ENCODE measurements around the gene HOXA13. TPM values are rescaled to one million over a fixed set of nuclear protein-coding genes. Genes with fewer than 3 reads are reported as not detected.

HOXA13 gene
- total RNA-seq (2014; rRNA removed; shearing (Covaris generic)): 0.37 TPM in 1 of 2 replicates, not detected in the other

DNA sequence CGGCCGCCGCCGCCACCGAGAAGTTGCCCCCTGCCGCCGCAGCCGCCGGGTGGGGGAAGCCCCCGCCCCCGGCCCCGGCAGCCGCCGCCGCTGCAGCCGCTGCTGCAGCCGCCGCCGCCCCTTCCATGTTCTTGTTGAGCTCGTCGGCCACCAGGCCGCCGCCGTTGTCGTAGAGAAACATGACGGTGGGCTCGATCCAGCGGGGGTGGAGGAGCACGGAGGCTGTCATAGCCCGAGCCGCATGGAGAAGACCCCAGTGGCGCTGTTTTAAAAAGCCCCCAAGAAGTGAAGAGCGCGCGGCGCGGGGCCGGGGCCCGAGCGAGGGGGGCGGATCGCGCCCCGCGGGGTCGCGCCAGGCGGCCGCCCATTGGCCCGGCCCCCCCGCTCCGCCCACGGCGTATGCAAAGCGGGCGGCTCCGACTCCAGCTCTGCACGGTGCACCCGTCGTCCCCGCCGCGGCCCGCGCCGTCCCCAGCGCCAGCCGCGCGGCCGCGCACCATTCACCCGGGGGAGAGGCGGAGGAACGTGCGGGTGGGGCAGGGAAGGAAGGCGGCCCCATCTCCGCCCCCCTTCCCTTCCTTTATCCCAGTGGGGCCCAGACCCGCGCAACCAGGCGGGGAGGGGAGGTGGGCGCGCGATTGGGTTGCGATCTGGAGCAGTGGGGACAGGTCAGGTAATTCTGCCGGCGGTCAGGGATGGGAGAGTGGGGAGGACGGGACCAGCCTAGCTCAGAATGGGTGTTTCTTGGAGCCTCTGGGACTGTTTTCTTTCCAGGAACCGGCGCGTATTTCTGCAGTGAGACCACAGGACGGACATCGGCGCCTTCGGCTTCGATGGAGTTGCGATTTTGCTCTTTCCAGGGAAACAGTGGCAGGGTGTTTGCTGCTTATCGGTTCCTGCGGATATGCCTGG lies at the start of gene HOXA13:
Gene HOXA13, minus strand, starts transcription at position 243 of the 912 bp plus-strand sequence. Its CDS starts 14 bp downstream, at position 229.
- in situ Hi-C loops (cut with HindIII; ENCODE audit: low sequenced_read_pairs): no loop called here
- no peak for DNase-seq (ENCODE audit: low spot score)

DNA sequence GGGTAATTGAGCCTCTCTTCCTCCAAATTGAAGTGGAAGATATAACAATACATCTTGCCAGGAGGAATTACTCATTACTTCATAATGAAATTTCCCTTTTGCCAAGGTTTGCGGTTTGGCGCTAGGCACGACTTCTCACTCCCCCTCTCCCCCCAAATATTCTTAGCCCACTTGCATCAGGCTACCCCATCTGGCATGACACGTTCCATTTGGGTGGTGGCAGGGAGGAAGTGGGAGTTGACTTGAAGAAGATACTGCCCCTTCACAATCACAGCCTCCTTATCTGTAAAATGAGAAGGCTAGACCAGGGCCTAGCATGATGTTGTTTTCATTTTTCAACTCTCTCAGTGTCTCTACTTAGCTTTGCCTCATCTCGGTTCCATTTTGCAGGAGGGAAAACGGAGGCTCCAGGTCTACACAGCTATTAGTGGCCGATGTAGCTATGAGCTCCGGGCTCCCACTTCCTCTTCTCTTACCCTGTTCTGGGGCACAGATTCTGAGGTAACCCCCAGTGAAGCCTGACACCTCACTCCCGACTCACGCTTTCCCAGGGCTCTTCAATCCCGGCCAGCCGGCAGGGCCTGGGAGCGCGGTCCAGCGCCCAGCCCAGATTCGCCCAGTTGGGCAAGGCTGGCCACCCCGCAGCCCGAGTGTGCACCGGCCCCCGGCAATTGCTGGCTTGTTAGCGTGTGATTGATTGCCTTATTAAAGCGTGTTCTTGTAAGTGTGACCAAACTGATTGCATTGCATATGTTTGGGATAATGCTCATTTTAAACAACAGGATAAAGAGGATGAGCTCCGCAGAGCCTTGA lies 49.2 kb upstream of the HOXA13 start:
- in situ Hi-C loops (cut with HindIII; ENCODE audit: low sequenced_read_pairs): no loop called here

DNA sequence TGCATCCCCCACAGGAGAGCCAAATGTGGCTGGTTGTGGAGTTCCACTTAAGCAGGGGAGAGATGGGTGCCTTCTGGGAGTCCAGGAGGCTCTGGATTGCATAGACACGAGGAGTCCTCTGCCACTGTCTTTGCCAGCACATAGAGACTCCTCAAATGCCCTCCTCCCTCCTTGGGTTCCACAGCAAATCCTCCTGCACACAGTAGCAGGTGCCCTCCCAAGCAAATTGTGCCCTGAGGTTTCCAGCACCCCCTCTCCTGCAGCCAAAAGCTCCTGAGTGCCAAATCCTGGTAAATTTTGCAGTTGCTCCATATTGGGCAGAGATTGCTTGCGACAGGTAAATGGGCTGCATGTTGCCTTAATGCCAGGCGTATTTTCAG lies 48.5 kb upstream of the HOXA13 start:
- no peak for DNase-seq (ENCODE audit: low spot score)
- in situ Hi-C loops (cut with HindIII; ENCODE audit: low sequenced_read_pairs): no loop called here

More for the DNA sequence above, 49.2 kb upstream of the HOXA13 start:
- DNase-seq (ENCODE audit: low spot score): no peak

DNA sequence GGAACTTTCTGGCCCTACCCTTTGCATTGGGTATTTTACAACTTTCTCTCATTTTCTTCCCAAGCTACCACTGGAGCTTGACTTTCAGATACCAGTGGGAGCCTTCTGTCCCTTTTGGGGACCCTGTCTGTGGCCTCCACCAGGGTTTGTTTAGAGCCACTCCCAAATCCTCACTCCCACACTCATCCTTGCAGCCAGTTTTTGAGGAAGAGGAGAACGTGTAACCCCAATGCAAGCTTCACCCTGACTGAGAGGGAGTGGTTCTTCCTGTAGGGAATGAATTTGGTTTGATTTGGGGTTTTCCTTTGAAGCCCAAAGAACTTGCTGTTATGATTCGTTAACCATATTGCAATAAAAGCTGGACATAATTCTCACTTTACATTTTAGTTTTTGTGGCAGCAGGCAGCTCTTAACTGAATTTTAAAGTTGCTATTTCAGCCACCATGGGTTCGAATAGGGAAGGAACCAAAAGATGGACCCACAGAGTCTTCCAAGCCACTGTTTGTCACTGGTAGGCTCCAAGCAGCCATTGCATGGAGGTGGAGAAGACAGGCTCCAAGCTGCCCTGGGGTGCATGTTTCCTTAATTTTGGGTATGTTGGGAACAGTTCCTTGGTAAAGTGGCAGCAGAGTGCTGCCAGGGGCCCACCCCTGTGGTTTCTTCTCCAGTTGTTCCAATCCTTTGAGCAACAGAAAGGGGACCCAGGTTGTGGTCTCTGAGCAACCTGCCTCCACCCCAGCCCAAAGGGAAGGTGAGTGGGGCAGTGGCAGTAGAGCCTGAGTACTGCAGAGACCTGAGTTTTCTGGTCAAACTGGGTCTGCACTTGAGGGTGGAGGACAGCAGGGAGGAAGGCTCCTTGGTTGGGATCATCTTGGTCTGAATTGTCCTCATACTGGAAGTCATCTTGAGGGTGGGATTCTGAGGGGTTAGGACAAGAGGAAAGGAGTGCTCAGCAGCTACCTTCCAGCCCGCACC lies 47.8 kb upstream of the HOXA13 start:
- no peak for DNase-seq (ENCODE audit: low spot score)
- in situ Hi-C loops (cut with HindIII; ENCODE audit: low sequenced_read_pairs): no loop called here

DNA sequence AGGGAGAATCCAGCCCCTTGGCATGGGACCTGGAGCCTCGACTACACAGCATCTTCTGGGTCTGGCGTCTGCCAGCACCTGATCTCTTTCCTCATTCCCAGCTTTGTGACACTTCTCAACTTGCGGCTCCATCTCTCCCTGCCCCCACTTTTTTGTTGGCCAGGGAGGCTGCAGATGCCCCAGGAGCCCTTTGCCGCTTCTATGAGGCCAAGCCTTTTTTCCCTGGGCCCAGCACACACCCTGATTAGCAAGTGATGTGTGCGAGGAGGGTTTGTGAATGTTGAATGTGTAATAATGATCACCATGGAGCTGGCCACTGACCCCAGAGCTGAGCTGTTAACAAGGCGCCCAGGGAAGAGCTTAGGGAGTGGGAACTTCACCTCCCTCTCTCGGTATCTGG lies 47.1 kb upstream of the HOXA13 start:
- no peak for DNase-seq (ENCODE audit: low spot score)
- in situ Hi-C loops (cut with HindIII; ENCODE audit: low sequenced_read_pairs): no loop called here

DNA sequence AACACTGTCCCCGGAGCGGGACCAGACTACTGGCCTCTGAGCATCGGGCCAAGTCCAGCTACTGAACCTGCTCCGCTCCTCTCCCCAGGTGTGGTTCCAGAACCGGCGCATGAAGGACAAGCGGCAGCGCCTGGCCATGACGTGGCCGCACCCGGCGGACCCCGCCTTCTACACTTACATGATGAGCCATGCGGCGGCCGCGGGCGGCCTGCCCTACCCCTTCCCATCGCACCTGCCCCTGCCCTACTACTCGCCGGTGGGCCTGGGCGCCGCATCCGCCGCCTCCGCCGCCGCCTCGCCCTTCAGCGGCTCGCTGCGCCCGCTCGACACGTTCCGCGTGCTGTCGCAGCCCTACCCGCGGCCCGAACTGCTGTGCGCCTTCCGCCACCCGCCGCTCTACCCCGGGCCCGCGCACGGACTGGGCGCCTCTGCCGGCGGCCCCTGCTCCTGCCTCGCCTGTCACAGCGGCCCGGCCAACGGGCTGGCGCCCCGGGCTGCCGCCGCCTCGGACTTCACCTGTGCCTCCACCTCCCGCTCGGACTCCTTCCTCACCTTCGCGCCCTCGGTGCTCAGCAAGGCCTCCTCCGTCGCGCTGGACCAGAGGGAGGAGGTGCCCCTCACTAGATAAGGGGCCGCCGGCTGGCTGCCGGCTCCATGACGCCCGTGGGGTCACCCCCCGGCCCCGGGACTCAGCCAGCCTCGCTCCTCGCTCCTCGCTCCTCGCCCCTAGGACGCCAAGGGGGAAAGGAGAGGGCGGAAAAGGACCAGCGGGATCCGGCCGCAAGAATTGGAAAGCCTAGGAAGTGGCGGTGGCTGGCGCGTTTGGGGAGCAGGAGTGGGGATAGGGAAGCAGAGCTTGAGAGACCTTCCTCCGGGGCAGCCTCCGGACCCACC lies 46.2 kb upstream of the HOXA13 start:
- DNase-seq (ENCODE audit: low spot score): no peak

DNA sequence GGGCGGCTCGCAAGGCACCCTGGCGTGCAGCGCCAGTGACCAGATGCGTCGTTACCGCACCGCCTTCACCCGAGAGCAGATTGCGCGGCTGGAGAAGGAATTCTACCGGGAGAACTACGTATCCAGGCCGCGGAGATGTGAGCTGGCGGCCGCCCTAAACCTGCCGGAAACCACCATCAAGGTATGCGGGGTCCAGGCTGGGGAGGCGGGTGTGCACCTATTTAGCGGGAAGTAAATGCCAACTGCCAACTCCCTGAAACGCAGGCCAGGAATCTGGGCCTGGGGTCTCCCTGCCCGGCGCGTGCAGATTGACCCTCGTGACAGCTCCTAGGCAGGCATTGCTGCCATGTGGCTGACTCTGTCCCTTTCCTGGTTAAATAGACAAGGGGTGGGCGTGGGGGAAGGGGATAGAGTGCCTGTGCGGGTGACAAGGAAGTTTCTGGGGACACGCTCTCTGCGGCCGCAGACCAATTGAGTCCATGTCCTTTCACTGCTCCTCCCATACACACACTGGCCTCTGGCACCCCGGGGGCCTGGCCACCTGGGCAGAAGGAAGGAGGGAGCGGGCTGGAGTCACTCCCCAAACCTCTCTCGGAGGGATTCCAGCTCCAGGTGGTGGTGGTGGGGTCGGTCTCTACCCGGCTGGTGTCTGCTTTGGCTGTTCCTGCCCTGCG lies 45.4 kb upstream of the HOXA13 start:
- in situ Hi-C loops (cut with HindIII; ENCODE audit: low sequenced_read_pairs): no loop called here
- no peak for DNase-seq (ENCODE audit: low spot score)

More for the DNA sequence above, 46.2 kb upstream of the HOXA13 start:
- in situ Hi-C loops (cut with HindIII; ENCODE audit: low sequenced_read_pairs): no loop called here

DNA sequence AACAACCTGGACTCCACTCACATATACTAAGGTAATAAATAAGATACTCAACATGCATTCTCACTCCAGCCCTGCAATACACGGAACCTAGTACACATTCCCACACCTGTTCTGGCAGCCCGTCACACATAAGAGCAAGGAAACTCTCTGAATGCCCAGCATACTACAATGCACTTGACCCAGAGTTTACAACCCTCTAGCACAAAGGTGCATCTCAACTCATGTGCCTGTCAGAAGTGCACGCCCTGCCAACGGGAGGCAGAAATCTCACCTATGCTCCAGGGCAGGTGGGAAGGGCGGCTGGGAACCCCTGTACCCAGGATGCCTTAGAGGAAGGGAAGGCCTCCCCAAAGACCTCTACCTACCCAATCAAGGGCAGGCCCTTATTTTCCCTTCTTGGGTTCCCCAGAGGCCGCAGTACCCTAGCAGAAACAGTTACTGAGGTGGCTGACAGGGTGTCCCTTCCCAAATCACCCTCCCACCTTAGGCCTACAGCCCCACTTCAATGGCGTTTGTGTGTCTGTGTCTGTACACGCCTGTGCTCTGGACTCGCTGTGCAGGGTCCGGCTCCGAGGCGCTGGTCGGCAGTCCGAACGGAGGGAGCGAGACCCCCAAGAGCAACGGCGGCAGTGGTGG lies 44.7 kb upstream of the HOXA13 start:
- no peak for DNase-seq (ENCODE audit: low spot score)
- in situ Hi-C loops (cut with HindIII; ENCODE audit: low sequenced_read_pairs): no loop called here

DNA sequence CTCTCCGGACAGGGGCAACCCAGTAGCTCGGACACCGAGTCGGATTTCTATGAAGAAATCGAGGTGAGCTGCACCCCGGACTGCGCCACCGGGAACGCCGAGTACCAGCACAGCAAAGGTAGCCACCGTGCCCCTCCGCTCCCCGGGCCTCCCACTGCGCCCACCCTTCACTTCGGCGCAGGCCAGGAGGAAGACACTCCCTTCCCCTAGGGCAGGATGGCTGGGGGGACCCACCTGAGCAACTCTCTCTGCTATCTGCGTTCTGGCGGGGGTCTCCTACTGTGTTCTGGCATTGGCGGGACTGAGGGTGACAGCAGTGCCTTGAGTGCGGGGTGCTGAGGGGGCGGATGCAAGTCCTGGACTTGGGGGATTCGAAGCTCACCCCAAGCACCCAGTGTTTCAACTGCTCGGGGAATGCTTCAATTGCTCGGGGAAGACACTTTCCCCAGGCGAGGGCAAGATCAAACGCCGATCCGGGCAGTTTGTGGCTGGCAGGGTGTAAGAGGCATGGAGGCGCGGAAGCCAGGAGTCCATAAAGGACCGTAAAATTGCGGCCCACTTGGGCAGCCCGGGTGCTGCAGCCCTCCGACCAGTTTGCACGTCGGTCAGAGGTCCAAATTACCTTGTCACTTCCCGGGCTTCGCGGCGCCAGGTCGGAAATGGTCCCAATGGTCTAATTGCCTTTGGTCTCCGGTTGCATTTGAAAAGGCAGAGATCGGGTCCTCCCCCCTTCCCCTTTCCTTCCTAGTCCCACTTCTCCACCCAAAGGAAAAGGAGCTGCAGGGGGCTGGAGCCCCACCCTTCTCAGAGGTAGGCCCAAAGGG lies 43.7 kb upstream of the HOXA13 start:
- in situ Hi-C loops (cut with HindIII; ENCODE audit: low sequenced_read_pairs): no loop called here
- no peak for DNase-seq (ENCODE audit: low spot score)

DNA sequence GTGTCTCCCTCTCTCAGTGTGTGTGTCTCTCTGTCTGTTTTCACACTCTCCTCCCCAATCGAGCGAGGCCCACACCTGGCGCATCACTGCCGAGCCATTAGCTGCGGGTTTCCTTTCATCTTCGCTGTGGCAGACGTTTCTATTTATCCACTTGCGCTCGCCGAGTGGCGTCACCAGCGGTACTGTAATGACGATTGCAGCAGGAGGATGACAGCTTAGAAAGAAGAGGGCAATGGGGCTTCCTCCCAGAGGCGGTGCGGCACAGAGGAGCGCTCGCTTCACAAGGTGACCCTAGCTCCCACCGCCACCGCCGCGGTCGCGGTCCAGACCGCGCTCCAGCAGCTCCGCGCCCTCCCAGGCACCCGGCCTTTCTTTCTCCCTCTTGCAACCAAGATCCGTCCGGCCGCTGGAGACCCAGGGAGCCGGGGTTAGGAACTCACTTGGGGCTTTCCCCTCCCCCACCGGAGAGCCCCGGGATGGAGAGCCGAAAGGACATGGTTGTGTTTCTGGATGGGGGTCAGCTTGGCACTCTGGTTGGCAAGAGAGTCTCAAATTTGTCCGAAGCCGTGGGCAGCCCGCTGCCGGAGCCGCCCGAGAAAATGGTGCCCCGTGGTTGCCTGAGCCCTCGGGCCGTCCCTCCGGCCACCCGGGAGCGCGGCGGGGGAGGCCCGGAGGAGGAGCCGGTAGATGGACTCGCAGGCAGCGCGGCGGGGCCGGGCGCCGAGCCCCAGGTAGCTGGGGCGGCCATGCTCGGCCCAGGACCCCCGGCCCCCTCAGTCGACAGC lies 42.9 kb upstream of the HOXA13 start, which contains the start of gene EVX1:
Gene EVX1, plus strand, starts transcription at position 248 of the 785 bp plus-strand sequence. Its CDS starts 229 bp downstream, at position 477.
- in situ Hi-C loops (cut with HindIII; ENCODE audit: low sequenced_read_pairs): no loop called here
- no peak for DNase-seq (ENCODE audit: low spot score)

DNA sequence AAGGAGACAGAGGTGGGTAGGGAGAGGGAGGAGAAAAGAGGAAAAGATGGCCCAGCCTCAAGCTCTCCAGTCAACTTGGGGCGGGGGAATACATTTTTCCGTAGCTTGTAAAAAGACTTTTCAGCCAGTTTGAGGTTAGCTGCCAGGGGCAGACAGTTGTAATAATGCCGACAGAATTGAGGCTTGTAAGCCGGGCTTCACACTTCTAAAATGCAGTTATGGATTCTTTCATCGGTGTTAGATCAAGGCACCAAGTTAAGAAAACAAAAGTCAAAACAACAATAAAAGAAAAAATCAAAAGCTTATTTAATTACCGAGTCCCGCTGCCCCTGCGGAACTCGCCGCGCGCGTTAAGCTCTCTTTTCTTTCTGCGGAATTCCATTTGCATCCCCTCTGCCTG lies 42.3 kb upstream of the HOXA13 start:
- in situ Hi-C loops (cut with HindIII; ENCODE audit: low sequenced_read_pairs): no loop called here
- DNase-seq (ENCODE audit: low spot score): no peak

DNA sequence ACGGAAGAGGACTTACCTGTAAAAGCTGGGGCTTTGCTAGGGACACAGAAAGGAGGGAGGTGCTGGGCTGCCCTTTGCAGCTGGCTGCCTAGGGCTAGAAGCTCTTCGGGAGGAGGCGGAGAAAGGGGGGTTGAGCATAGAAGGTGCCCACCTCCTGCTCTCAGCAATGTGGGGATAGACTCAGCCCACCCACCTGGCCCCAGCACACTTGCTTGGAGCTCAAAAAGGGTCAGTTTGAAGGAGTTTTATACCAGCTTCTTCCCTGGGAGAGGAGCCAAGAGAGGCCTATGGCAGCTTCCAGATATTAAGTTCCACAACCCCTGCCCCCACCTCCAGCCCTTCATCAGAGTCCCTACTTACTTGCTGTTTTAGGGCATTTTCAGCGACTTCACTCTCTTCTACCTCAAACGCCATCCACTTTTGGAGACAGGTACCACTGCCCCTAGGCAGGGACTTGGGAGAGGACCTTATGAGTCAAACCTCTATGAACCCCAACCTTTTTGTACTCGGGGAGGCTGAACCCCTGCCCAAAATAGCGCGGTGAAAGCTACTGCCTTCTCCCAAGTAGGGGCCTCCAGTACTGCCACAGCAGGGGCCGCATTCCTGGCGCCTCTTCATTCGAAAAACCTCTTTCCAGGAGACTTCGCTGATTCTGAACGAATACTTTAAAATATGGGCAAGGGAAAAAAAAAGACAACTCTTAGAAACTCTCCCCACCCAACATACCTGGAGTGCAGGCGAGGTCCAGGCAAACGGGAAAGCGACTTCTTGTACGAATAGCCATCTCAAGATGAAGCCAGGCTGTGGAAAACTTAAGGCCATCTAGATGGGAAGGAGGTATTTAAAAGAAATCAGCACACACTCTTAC lies 41.5 kb upstream of the HOXA13 start:
- in situ Hi-C loops (cut with HindIII; ENCODE audit: low sequenced_read_pairs): no loop called here

DNA sequence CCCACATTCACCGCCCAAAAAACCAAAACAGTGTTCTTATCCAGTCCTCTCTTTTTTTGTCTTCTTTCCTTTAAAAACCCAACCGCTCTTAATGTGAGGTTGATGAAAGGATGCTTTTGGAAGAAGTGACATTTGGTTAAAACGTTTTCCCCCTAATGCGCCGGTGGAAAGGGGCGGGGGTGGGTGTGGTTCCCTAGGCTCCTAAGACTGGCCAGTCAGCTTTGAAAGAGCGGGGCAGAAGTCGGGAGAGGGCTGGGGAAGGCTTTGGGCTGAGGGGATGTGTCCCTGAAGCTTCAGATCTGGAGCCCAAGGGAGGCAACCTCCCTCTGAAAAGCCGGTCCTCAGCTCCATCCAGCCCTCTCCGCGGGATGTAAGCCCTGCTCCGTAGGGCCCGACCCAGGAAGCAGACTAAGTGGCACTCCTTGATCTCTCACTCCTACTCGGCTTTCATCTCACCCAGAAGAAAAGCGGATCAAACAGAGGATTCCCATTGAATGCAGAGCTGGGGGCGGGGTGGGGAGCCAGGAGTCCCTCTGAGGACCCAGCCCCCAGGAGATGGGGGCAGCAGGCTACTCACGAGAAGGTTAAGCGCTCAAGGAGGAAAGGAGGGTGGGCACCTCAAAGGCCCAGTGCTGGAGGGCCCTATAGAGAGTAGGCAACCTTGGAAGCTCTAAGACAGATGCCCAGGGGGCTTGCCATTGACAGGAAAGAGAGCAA lies 40.3 kb upstream of the HOXA13 start:
- no peak for DNase-seq (ENCODE audit: low spot score)
- in situ Hi-C loops (cut with HindIII; ENCODE audit: low sequenced_read_pairs): no loop called here

More for the DNA sequence above, 41.5 kb upstream of the HOXA13 start:
- no peak for DNase-seq (ENCODE audit: low spot score)

Data from G401 (cell line).